ENCODE data around the gene CD99. TPM values are rescaled to one million over a fixed set of nuclear protein-coding genes. Genes with fewer than 3 reads are reported as not detected.
A peak's percentile ranks its signal among the peaks of the same experiment; 100 is the strongest.

CD99 gene
- total RNA-seq, 1 donor from 2014 or later: 57.9 TPM

DNA sequence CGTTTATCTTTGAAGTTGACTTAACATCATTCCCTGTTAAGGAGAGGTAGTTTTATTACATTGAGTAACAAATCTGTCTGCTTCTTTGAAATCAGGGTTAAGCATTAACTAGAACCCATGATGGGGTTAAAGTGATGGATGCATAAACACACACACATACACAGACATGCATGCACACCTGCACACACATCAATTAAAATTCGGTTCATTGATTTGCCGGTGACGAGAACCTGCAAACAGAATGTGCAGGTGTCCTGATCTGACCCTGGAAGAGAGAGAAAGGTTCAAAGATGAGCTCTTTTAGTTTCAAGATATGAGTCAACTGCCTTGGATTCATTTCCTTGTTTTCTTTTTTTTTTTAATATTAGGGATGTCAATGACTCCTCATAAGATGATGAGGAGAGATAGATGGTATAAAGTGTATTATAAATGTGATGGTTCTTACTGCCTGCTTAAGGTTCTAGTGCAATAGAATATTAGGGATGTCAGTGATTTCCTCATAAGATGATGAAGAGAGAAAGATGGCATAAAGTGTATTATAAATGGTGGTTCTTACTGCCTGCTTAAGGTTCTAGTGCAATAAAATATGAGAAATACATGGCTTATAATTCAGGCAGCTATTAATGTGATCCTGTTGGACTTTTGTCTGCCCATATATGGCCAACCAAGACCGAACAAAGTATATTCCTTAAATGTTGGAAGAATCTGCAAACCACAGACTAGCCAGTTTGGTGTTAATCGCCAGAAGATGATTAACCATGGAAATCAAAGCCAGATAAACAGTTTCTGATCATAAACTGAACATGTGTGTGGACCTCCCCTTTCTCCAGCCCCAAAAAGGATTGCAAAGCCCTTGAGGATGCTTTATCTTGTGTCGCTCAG lies 14.1 kb upstream of the CD99 start:
- DNase-seq (ENCODE audit: low read depth) (peak; percentile 31), FAIRE-seq (no peak)
- no peaks in the 10 kb centered on the region for H3K36me3 ChIP-seq (ENCODE audit: control insufficient read depth, insufficient read depth, low read length)
- TF ChIP-seq, protein P1, sequence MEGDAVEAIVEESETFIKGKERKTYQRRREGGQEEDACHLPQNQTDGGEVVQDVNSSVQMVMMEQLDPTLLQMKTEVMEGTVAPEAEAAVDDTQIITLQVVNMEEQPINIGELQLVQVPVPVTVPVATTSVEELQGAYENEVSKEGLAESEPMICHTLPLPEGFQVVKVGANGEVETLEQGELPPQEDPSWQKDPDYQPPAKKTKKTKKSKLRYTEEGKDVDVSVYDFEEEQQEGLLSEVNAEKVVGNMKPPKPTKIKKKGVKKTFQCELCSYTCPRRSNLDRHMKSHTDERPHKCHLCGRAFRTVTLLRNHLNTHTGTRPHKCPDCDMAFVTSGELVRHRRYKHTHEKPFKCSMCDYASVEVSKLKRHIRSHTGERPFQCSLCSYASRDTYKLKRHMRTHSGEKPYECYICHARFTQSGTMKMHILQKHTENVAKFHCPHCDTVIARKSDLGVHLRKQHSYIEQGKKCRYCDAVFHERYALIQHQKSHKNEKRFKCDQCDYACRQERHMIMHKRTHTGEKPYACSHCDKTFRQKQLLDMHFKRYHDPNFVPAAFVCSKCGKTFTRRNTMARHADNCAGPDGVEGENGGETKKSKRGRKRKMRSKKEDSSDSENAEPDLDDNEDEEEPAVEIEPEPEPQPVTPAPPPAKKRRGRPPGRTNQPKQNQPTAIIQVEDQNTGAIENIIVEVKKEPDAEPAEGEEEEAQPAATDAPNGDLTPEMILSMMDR (IDR thresholded peaks at IDR 0.05; ENCODE audit: insufficient read depth, low read length, severe bottlenecking): no peak
- no peaks in the 10 kb centered on the region for H3K27me3 ChIP-seq (ENCODE audit: control insufficient read depth, insufficient read depth, low read length)
- H3K4me3 ChIP-seq (ENCODE audit: low read depth, low read length): no peak overlapping the region

DNA sequence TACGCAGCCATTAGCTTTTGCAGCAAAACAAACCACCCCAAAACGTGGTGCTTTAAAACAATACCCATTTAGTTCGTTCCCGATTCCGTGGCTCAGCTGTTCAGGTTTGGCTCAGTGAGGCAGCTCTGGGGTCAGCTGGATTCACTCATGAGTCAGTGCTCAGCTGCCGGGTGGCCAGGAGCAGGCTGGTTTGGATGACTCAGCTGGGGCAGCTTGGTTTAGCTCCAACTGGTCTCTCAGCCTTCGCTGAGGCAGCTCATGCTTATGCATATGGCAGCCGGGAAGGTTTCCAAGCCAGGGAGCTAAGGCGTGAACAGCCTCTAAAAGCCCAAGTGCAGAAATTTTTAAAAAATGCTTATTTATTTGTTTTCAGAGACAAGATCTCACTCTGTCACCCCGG lies 13.3 kb upstream of the CD99 start:
- no peaks in the 10 kb centered on the region for H3K36me3 ChIP-seq (ENCODE audit: control insufficient read depth, insufficient read depth, low read length)
- peak; percentile 86 for FAIRE-seq
- TF ChIP-seq, protein P1 (IDR thresholded peaks at IDR 0.05; ENCODE audit: insufficient read depth, low read length, severe bottlenecking): no peak
- no peak overlapping the region for H3K4me3 ChIP-seq (ENCODE audit: low read depth, low read length)
- peak; percentile 92 for DNase-seq (ENCODE audit: low read depth)
- no peaks in the 10 kb centered on the region for H3K27me3 ChIP-seq (ENCODE audit: control insufficient read depth, insufficient read depth, low read length)

DNA sequence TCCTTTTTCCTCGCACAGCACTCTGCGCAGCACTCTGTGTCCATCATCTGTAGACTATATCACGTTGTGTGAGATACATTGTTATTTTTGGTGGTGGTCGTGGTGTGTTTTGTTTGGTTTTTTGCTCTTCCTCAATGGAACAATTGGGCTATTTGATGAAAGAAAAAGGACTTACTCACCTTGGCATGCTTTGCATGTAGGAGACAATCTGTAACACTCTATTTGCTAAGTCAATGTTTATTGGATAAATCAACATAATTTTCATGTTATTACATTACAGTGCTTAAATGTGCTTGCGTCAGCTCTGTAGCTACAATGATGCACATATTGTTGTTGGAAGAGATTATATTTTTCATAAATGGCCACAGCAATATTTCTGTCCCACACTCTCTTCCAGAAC lies 12.5 kb upstream of the CD99 start:
- DNase-seq (ENCODE audit: low read depth) (no peak), FAIRE-seq (no peak)
- no peak overlapping the region for H3K4me3 ChIP-seq (ENCODE audit: low read depth, low read length)
- no peaks in the 10 kb centered on the region for H3K36me3 ChIP-seq (ENCODE audit: control insufficient read depth, insufficient read depth, low read length)
- no peaks in the 10 kb centered on the region for H3K27me3 ChIP-seq (ENCODE audit: control insufficient read depth, insufficient read depth, low read length)
- TF ChIP-seq, protein P1 (IDR thresholded peaks at IDR 0.05; ENCODE audit: insufficient read depth, low read length, severe bottlenecking): no peak

DNA sequence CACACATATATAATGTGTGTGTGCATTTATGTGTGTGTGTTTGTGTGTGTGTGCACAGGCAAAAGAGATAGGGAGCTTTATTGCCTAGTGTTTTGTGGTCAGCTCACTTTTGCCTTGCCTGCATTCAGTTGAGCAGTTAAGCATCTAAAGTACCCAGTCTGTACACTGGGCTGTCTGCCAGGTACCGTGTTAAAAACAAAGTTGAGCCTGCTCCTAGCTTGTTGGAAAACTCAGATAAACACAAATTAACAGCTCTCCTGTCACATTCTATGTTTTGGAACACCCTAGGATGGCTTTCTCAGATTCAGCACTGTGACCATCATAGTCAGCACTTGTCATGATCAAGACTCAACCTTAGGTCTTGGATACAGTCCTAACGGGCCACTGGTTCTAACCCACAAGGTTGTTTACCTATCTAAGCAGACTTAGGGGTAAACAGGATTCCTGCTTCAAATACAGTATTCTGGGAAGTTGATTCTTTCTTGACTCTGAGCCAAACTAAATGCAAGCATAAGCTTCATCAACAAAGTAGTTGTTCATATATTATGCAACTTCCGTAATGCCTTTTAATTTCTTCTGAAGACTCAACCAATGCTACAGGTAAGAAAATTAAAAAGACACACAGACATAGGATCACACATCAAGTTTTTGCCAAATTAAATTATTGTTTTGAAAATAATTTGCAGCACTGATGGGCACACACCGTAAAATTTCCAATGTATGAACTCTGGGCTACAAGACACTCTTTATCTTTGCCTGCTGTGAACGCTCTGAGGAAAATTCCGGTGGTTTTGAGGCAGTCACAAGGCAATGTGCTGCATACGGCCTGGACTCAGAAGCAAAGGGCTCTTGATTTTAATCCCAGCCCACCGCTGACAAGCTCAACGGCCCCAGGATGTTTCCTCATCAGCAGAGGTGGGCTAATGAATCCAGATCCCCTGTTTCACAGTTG lies 11.3 kb upstream of the CD99 start:
- Histone ChIP-seq H3K4me3 (ENCODE audit: low read depth, low read length) (no peak overlapping the region), H3K36me3 (ENCODE audit: control insufficient read depth, insufficient read depth, low read length) (no peaks in the 10 kb centered on the region), H3K27me3 (ENCODE audit: control insufficient read depth, insufficient read depth, low read length) (no peaks in the 10 kb centered on the region)
- DNase-seq (ENCODE audit: low read depth) (peak; percentile 38), FAIRE-seq (no peak)
- TF ChIP-seq, protein P1 (IDR thresholded peaks at IDR 0.05; ENCODE audit: insufficient read depth, low read length, severe bottlenecking): no peak

DNA sequence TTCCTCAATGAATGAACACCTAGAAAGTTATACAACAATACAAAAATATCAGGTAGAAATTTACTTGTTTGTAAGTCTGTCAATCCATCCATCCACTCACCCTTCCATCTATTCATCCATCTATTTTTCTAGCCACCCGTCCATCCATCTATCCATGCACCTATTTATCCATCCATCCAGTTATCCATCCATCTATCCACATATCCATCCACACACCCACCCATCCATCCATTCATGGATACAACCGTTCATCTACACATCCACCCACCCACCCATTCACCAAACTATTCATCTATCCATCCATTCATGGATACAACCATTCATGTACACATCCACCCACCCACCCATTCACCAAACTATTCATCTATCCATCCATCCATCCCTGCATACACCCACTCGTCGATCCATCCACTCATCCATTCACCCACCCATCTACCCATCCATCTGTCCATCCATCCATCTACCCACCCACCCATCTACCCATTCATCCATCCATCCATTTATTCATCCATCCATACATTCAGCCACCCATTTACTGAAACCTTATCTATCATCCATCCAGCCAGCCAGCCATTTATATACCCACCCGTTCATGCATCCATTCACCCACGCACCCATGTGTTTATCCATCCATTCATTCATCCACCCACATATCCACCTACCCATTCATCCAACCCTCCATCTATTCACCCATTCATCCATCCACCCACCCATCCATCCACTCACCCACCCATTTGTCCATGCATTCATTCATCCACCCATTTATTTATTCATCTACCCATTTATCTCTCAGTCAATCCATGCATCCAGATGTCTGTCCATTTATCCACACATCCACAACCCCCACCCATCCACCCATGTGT lies 10.4 kb upstream of the CD99 start:
- no peak overlapping the region for H3K4me3 ChIP-seq (ENCODE audit: low read depth, low read length)
- H3K36me3 ChIP-seq (ENCODE audit: control insufficient read depth, insufficient read depth, low read length): no peaks in the 10 kb centered on the region
- DNase-seq (ENCODE audit: low read depth) (no peak), FAIRE-seq (no peak)
- TF ChIP-seq, protein P1 (IDR thresholded peaks at IDR 0.05; ENCODE audit: insufficient read depth, low read length, severe bottlenecking): no peak
- no peaks in the 10 kb centered on the region for H3K27me3 ChIP-seq (ENCODE audit: control insufficient read depth, insufficient read depth, low read length)

Measured in bronchial epithelial cell (primary cell).